Kidney tubule cell (primary cell): ENCODE results near the gene SLC22A23.

ENCODE experiments used
- DNase-seq: peaks from one replicate; pipeline ENCODE4 v3.0.0-alpha.2; 2018; ENCODE audit warnings: low spot score

The SLC22A23 gene

GRCh38 chr6:3471286-3471685, 14.4 kb upstream of the SLC22A23 start:
- DNase-seq = no peak

- DNase-seq = no peak
Measured at GRCh38 chr6:3468585-3468984, 11.7 kb upstream of the SLC22A23 start.

GRCh38 chr6:3467996-3468395, 11.1 kb upstream of the SLC22A23 start:
- no peak for DNase-seq

GRCh38 chr6:3466488-3467219, 9.8 kb upstream of the SLC22A23 start:
- no peak for DNase-seq

GRCh38 chr6:3460253-3460652, 3.4 kb upstream of the SLC22A23 start:
- no peak for DNase-seq

GRCh38 chr6:3458706-3459421, 2.0 kb upstream of the SLC22A23 start:
- no peak for DNase-seq

GRCh38 chr6:3457710-3458602, 1.1 kb upstream of the SLC22A23 start:
- peak; percentile 40 for DNase-seq

- DNase-seq = no peak
Measured at GRCh38 chr6:3456395-3456897, 404 bp downstream of the SLC22A23 start.

GRCh38 chr6:3455569-3456394, 1.1 kb downstream of the SLC22A23 start:
- peak; percentile 4 for DNase-seq

- DNase-seq = no peak
Measured at GRCh38 chr6:3455147-3455568, 1.7 kb downstream of the SLC22A23 start.

- no peak for DNase-seq
Measured at GRCh38 chr6:3454273-3455010, 2.4 kb downstream of the SLC22A23 start.

- no peak for DNase-seq
Measured at GRCh38 chr6:3453413-3454272, 3.2 kb downstream of the SLC22A23 start.

- no peak for DNase-seq
Measured at GRCh38 chr6:3451498-3451897, 5.4 kb downstream of the SLC22A23 start.

GRCh38 chr6:3450888-3451287, 6.0 kb downstream of the SLC22A23 start:
- no peak for DNase-seq

GRCh38 chr6:3449750-3450305, 7.0 kb downstream of the SLC22A23 start:
- DNase-seq = no peak

GRCh38 chr6:3449321-3449720, 7.5 kb downstream of the SLC22A23 start:
- DNase-seq = no peak

GRCh38 chr6:3447005-3447404, 9.8 kb downstream of the SLC22A23 start:
- no peak for DNase-seq

GRCh38 chr6:3446184-3446583, 10.7 kb downstream of the SLC22A23 start:
- DNase-seq = no peak

- DNase-seq = no peak
Measured at GRCh38 chr6:3444276-3445088, 12.4 kb downstream of the SLC22A23 start.
